Measurements from ENCODE around the gene NKAIN2. TPM values are rescaled to one million over a fixed set of nuclear protein-coding genes. Genes with fewer than 3 reads are reported as not detected.

The NKAIN2 gene
- total and polyA plus RNA-seq, 9 of the 15 experiments (the other 6 are each of a cell fraction or from before 2014, with no cell fraction given), result not detected

DNA sequence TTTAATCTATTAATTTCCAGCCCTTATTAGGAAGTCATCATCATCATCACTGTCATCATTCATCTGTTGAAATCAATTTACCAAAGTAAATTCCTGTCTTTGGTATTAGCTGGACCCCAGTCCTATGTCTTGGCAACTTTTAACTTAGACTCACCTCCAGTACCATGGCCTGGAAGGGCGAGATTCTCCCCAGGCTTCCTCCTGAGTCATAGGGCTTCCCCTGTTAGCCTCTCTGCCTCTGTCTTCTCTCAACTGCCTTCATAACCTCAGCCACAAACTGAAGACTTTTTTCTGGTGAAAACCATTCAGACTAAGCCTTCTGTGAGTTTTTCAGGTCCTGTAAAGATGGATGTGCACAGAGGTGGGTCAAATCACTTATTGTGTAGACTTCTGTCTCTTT is 95.0 kb downstream of the NKAIN2 start:
- CTCF ChIA-PET (ENCODE audit: low intra/inter-chr PET ratio), result no interaction called here
- no peak for TF ChIP-seq NBN (IDR thresholded peaks at IDR 0.05; ENCODE audit: low read depth)
- TF ChIP-seq, protein P1, sequence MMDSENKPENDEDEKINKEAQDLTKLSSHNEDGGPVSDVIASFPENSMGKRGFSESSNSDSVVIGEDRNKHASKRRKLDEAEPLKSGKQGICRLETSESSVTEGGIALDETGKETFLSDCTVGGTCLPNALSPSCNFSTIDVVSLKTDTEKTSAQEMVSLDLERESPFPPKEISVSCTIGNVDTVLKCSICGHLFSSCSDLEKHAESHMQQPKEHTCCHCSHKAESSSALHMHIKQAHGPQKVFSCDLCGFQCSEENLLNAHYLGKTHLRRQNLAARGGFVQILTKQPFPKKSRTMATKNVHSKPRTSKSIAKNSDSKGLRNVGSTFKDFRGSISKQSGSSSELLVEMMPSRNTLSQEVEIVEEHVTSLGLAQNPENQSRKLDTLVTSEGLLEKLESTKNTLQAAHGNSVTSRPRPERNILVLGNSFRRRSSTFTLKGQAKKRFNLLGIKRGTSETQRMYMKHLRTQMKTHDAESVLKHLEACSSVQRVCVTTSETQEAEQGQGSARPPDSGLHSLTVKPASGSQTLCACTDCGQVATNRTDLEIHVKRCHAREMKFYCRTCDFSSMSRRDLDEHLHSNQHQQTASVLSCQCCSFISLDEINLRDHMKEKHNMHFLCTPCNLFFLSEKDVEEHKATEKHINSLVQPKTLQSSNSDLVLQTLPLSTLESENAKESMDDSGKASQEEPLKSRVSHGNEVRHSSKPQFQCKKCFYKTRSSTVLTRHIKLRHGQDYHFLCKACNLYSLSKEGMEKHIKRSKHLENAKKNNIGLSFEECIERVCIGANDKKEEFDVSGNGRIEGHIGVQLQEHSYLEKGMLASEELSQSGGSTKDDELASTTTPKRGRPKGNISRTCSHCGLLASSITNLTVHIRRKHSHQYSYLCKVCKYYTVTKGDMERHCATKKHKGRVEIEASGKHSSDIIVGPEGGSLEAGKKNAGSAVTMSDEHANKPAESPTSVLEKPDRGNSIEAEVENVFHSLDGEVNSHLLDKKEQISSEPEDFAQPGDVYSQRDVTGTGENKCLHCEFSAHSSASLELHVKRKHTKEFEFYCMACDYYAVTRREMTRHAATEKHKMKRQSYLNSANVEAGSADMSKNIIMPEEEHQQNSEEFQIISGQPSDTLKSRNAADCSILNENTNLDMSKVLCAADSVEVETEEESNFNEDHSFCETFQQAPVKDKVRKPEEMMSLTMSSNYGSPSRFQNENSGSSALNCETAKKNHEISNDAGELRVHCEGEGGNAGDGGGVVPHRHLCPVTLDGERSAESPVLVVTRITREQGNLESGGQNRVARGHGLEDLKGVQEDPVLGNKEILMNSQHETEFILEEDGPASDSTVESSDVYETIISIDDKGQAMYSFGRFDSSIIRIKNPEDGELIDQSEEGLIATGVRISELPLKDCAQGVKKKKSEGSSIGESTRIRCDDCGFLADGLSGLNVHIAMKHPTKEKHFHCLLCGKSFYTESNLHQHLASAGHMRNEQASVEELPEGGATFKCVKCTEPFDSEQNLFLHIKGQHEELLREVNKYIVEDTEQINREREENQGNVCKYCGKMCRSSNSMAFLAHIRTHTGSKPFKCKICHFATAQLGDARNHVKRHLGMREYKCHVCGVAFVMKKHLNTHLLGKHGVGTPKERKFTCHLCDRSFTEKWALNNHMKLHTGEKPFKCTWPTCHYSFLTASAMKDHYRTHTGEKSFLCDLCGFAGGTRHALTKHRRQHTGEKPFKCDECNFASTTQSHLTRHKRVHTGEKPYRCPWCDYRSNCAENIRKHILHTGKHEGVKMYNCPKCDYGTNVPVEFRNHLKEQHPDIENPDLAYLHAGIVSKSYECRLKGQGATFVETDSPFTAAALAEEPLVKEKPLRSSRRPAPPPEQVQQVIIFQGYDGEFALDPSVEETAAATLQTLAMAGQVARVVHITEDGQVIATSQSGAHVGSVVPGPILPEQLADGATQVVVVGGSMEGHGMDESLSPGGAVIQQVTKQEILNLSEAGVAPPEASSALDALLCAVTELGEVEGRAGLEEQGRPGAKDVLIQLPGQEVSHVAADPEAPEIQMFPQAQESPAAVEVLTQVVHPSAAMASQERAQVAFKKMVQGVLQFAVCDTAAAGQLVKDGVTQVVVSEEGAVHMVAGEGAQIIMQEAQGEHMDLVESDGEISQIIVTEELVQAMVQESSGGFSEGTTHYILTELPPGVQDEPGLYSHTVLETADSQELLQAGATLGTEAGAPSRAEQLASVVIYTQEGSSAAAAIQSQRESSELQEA (IDR thresholded peaks at IDR 0.05; ENCODE audit: low read depth), result no peak
- TF ChIP-seq CREB3L1 (IDR thresholded peaks at IDR 0.05; ENCODE audit: borderline replicate concordance, low read depth), result no peak
- TF ChIP-seq ZSCAN29 (IDR thresholded peaks at IDR 0.05), result no peak
- no peak for TF ChIP-seq YY1 (IDR thresholded peaks at IDR 0.05; ENCODE audit: borderline replicate concordance in 1 of 3, control insufficient read depth in 1 of 3, extremely low read depth in 1 of 3, insufficient read depth in 3 of 3, insufficient read length in 1 of 3, insufficient replicate concordance in 2 of 3, low read depth in 1 of 3, low read length in 2 of 3)
- no peak for TF ChIP-seq E4F1 (CRISPR knock-in tag; IDR thresholded peaks at IDR 0.05; ENCODE audit: borderline replicate concordance)
- no peak for TF ChIP-seq HDGF (IDR thresholded peaks at IDR 0.05)
- TF ChIP-seq NCOA4 (IDR thresholded peaks at IDR 0.05; ENCODE audit: partially characterized antibody), result no peak

More for the DNA sequence above, 95.0 kb downstream of the NKAIN2 start:
- POLR2A ChIA-PET, result no interaction called here
- WGBS (ENCODE audit: insufficient coverage, low coverage, missing lambda C conversion rate), result 0% methylated on average over 1 of the region's 1 CpG
- ATAC-seq (no peak), DNase-seq (ENCODE audit: extremely low read depth in 1 of 4, low spot score in 3 of 4) (no peak), FAIRE-seq (no peak)
- Histone ChIP-seq H3K9ac (ENCODE audit: insufficient read depth in 1 of 2, low read depth in 2 of 2, low read length in 2 of 2) (no peak overlapping the region), H3K4me2 (ENCODE audit: insufficient read depth, low read length) (no peak overlapping the region), H3K27me3 (ENCODE audit: control insufficient read depth in 2 of 2, insufficient read depth in 2 of 2, low read length in 2 of 2) (no peaks in the 10 kb centered on the region), H3K4me3 (no peak overlapping the region), H3K36me3 (ENCODE audit: control insufficient read depth, insufficient read depth, low read length) (no peaks in the 10 kb centered on the region), H3K79me2 (ENCODE audit: control insufficient read depth, insufficient read depth, low read length) (no peaks in the 10 kb centered on the region), H3K9me1 (ENCODE audit: control insufficient read depth, insufficient read depth, low read length) (no peaks in the 10 kb centered on the region), H3K9me3 (replicated peaks; ENCODE audit: control insufficient read depth, insufficient read depth, low read depth, low read length) (no peaks in the 10 kb centered on the region), H2AFZ (ENCODE audit: low read depth, low read length) (no peak overlapping the region), H3K27ac (ENCODE audit: extremely low read depth, low read depth, low read length) (no peak overlapping the region), H4K20me1 (replicated peaks; ENCODE audit: control insufficient read depth, insufficient read depth, low read length) (no peaks in the 10 kb centered on the region), H3K4me1 (replicated peaks in 1 of 2; ENCODE audit: control insufficient read depth in 2 of 2, insufficient read depth in 2 of 2, low read length in 2 of 2) (no peaks in the 10 kb centered on the region)
- no TSS peak for BruUV-seq (replicated peaks)
- intact Hi-C loops (cut with micrococcal nuclease), result no loop called here
- in situ Hi-C loops (cut with MboI), result no loop called here
